Breast epithelium (tissue), 3 donors: ENCODE data around the gene IL20RB.

Experiments used
- POLR2A ChIP-seq: fragments of 450-650 bp; IDR thresholded peaks from one replicate; pipeline ENCODE4 v1.6.1; 2016; ENCODE audit warnings: antibody characterized with exemption, mild to moderate bottlenecking, moderate library complexity
- POLR2AphosphoS5 ChIP-seq, 3 donors: sonication (generic); formaldehyde crosslinking; IDR thresholded peaks; one replicate each; pipeline ENCODE4 v1.6.1; 2017; ENCODE audit warnings: antibody characterized with exemption in 3 of 3
- TF ChIP-seq, protein P1 (sequence below), 3 donors: fragments of 450-650 bp; IDR thresholded peaks; one replicate each; pipeline ENCODE4 v1.5.1; 2016 to 2017; ENCODE audit warnings: antibody characterized with exemption in 3 of 3, mild to moderate bottlenecking in 3 of 3, moderate library complexity in 3 of 3

DNA sequence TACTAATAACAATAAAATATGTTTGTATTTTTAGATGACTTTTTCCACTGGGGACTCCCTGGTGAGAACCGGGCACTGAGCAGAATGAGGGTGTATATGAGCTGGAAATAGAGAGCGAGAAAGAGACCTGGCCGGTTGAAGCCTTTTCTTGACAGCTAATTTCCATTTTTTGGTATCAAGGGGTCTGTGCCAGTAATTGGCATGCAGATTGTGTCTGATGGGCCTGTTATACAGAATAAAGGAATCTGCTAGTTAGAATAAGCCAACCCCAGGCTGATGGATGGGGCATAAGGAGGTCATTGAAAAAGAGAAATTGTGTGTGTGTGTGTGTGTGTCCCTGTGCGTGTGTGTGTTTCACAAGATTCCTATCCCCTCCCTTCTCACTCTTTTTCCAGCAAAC lies 83.9 kb downstream of the IL20RB start:
- TF ChIP-seq, protein P1, sequence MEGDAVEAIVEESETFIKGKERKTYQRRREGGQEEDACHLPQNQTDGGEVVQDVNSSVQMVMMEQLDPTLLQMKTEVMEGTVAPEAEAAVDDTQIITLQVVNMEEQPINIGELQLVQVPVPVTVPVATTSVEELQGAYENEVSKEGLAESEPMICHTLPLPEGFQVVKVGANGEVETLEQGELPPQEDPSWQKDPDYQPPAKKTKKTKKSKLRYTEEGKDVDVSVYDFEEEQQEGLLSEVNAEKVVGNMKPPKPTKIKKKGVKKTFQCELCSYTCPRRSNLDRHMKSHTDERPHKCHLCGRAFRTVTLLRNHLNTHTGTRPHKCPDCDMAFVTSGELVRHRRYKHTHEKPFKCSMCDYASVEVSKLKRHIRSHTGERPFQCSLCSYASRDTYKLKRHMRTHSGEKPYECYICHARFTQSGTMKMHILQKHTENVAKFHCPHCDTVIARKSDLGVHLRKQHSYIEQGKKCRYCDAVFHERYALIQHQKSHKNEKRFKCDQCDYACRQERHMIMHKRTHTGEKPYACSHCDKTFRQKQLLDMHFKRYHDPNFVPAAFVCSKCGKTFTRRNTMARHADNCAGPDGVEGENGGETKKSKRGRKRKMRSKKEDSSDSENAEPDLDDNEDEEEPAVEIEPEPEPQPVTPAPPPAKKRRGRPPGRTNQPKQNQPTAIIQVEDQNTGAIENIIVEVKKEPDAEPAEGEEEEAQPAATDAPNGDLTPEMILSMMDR (IDR thresholded peaks at IDR 0.05), result no peak
- TF ChIP-seq POLR2AphosphoS5 (IDR thresholded peaks at IDR 0.05), result no peak
- no peak for TF ChIP-seq POLR2A
